HepG2 (cell line): ENCODE data around the gene TBC1D4. TPM values are rescaled to one million over a fixed set of nuclear protein-coding genes. Genes with fewer than 3 reads are reported as not detected.

Source experiments
- ATAC-seq: fragments of 200-7000 bp; cut with Tn5 transposase; 3 replicates; pipeline ENCODE4 v1.9.1; 2020; ENCODE audit warnings: mild to moderate bottlenecking, moderate library complexity
- BruUV-seq: library from RNA; stranded (reverse); fragments of 400-500 nt; replicated peaks from 2 replicates; lab custom pipeline; 2021; lab: Mats Ljungman, UMichigan
- CTCF ChIA-PET: fragments of 300-600 bp; formaldehyde crosslinking; extraction: SDS; loops from one replicate; lab custom pipeline; 2021; ENCODE audit warnings: low total read pairs, inconsistent platforms, low intra/inter-chr PET ratio; lab: Yijun Ruan, JAX
- POLR2A ChIA-PET: fragments of 350-600 bp; sonication (Branson Sonifier 250); formaldehyde crosslinking; loops from one replicate; lab custom pipeline; 2020; ENCODE audit warnings: antibody characterized with exemption, inconsistent platforms; lab: Yijun Ruan, JAX
- DNase-seq: peaks from one replicate; pipeline ENCODE4 v3.0.0-alpha.2; 2015; ENCODE audit warnings: low spot score
- FAIRE-seq: peaks from 3 replicates; lab custom pipeline; 2011; peaks lifted over from hg19 to GRCh38; lab: Jason Lieb, UNC
- H2AFZ ChIP-seq: one replicate; pipeline ENCODE4 v1.6.1; 2011; ENCODE audit warnings: low read length, inconsistent platforms
- H3K27ac ChIP-seq: fragments of 300-600 bp; 3 replicates; pipeline ENCODE4 v1.8.0; 2011; ENCODE audit warnings: mixed run types, mild to moderate bottlenecking, mixed read lengths, low read length, inconsistent platforms; ENCODE audit not compliant: insufficient read depth; ENCODE audit errors: extremely low read length
- H3K27me3 ChIP-seq, 2 experiments: fragments of 200-600 bp in 1 of 2; 2 replicates in 1 of 2; 3 replicates in 1 of 2; pipeline versions ENCODE4 v1.6.0 to v1.8.0; 2011; ENCODE audit warnings: low read length in 2 of 2, mild to moderate bottlenecking in 2 of 2, moderate library complexity in 2 of 2, inconsistent platforms in 1 of 2; ENCODE audit not compliant: insufficient read depth in 2 of 2, control insufficient read depth in 1 of 2
- H3K36me3 ChIP-seq, 2 experiments: fragments of 200-600 bp in 1 of 2; replicated peaks in 1 of 2; 2 replicates in 1 of 2; 3 replicates in 1 of 2; pipeline versions ENCODE4 v1.5.1 to v1.8.0; 2011; ENCODE audit warnings: low read length in 2 of 2, inconsistent platforms in 1 of 2; ENCODE audit not compliant: insufficient read depth in 2 of 2, control insufficient read depth in 1 of 2
- H3K4me1 ChIP-seq: 2 replicates; pipeline ENCODE4 v1.5.1; 2012; ENCODE audit warnings: low read length, inconsistent platforms; ENCODE audit not compliant: insufficient read depth
- H3K4me2 ChIP-seq: 2 replicates; pipeline ENCODE4 v1.6.0; 2011; ENCODE audit warnings: low read depth, low read length, inconsistent platforms
- H3K4me3 ChIP-seq, 3 experiments: fragments of 200-600 bp in 1 of 3; sonication (generic), shearing (Covaris generic) in 1 of 3; replicated peaks in 1 of 3; 2 replicates each; pipeline ENCODE4 v1.5.1; 2011 to 2016; ENCODE audit warnings: low read length in 3 of 3, inconsistent platforms in 2 of 3, low read depth in 2 of 3, mild to moderate bottlenecking in 2 of 3, control low read depth in 1 of 3, mixed read lengths in 1 of 3; ENCODE audit not compliant: insufficient read depth in 1 of 3
- H3K79me2 ChIP-seq: one replicate; pipeline ENCODE4 v1.6.1; 2011; ENCODE audit warnings: low read length, inconsistent platforms; ENCODE audit not compliant: insufficient read depth
- H3K9ac ChIP-seq: 2 replicates; pipeline ENCODE4 v1.6.0; 2011; ENCODE audit warnings: mild to moderate bottlenecking, low read depth, low read length, inconsistent platforms; ENCODE audit not compliant: insufficient read depth
- H3K9me3 ChIP-seq: 2 replicates; pipeline ENCODE4 v1.5.1; 2012; ENCODE audit warnings: mild to moderate bottlenecking, low read length
- H4K20me1 ChIP-seq: 2 replicates; pipeline ENCODE4 v1.6.0; 2011; ENCODE audit warnings: inconsistent platforms, mild to moderate bottlenecking, low read length, moderate library complexity; ENCODE audit not compliant: insufficient read depth
- DPF2 ChIP-seq: sonication (generic); formaldehyde crosslinking; IDR thresholded peaks from 2 replicates; pipeline ENCODE4 v1.4.0; 2020; ENCODE audit warnings: mild to moderate bottlenecking, low read depth, missing genetic modification reagents, borderline replicate concordance
- FOXK1 ChIP-seq: sonication (generic); formaldehyde crosslinking; IDR thresholded peaks from 2 replicates; pipeline ENCODE4 v1.4.0; 2020; ENCODE audit warnings: low read depth, missing genetic modification reagents, borderline replicate concordance
- GFI1 ChIP-seq: sonication (generic); formaldehyde crosslinking; IDR thresholded peaks from 2 replicates; pipeline ENCODE4 v1.5.0; 2020; ENCODE audit warnings: missing genetic modification reagents, mild to moderate bottlenecking, borderline replicate concordance
- IRF1 ChIP-seq: sonication (generic); formaldehyde crosslinking; IDR thresholded peaks from 2 replicates; pipeline ENCODE4 v1.4.0; 2020; ENCODE audit warnings: low read depth, mild to moderate bottlenecking, missing genetic modification reagents
- LCORL ChIP-seq, 2 experiments: fragments of 450-650 bp in 1 of 2; sonication (generic) in 1 of 2; formaldehyde crosslinking in 1 of 2; IDR thresholded peaks; 2 replicates each; pipeline versions ENCODE4 v1.5.0 to v1.6.1; 2017 to 2020; ENCODE audit warnings: antibody characterized with exemption in 1 of 2, missing genetic modification reagents in 1 of 2
- MED1 ChIP-seq: sonication (generic); formaldehyde crosslinking; IDR thresholded peaks from 2 replicates; pipeline ENCODE4 v1.4.0; 2020; ENCODE audit warnings: missing genetic modification reagents
- NR2F6 ChIP-seq, 2 experiments: IDR thresholded peaks; 2 replicates each; pipeline ENCODE4 v1.6.1; 2016; ENCODE audit warnings: antibody characterized with exemption in 1 of 2, mild to moderate bottlenecking in 1 of 2
- PPARG ChIP-seq: conservative IDR thresholded peaks from 2 replicates; pipeline ENCODE4 v1.6.1; 2016; ENCODE audit warnings: missing biosample characterization, missing genetic modification reagents
- SAP130 ChIP-seq: IDR thresholded peaks from 2 replicates; pipeline ENCODE4 v1.6.1; 2016; ENCODE audit warnings: low read depth
- TBX2 ChIP-seq: sonication (generic); formaldehyde crosslinking; IDR thresholded peaks from 2 replicates; pipeline ENCODE4 v1.5.0; 2020; ENCODE audit warnings: missing genetic modification reagents, mild to moderate bottlenecking, borderline replicate concordance
- THRA ChIP-seq: sonication (generic); formaldehyde crosslinking; IDR thresholded peaks from 2 replicates; pipeline ENCODE4 v1.4.0; 2020; ENCODE audit warnings: missing genetic modification reagents, borderline replicate concordance
- ZBTB33 ChIP-seq: sonication (generic); formaldehyde crosslinking; IDR thresholded peaks from 2 replicates; pipeline ENCODE4 v1.4.0; 2020; ENCODE audit warnings: missing genetic modification reagents
- WGBS: methylation state at CpG from one replicate; pipeline ENCODE4 v1.1.6; 2017; ENCODE audit warnings: low lambda C conversion rate; 5-methylcytosine and 5-hydroxymethylcytosine counted together
- in situ Hi-C: cut with HindIII; loops from 2 replicates; pipeline ENCODE4 v1.10.0; 2017; ENCODE audit warnings: low pct_unique_long_range_greater_than_20kb; ENCODE audit not compliant: extremely low pct_ligation_motif_present
- intact Hi-C: fragments of 100-400 bp; cut with micrococcal nuclease; formaldehyde crosslinking; loops from one replicate; pipeline ENCODE4 v1.10.0; 2022; ENCODE audit not compliant: unreplicated experiment
- polyA plus RNA-seq, 8 experiments: library from polyadenylated mRNA; depleted of rRNA in 3 of 8; stranded (reverse) in 7 of 8; unstranded in 1 of 8; fragments of >200 nt; fragmentation: Illumina TruSeq in 4 of 8; extraction: Trizol in 4 of 8; gene quantifications; 2 replicates each; pipeline versions ENCODE4 v1.2.1 to v1.2.3, GENCODE V29; 2011 to 2016; ENCODE audit warnings: low read depth in 4 of 8, missing spikeins in 1 of 8, mixed read lengths in 1 of 8; ENCODE audit not compliant: insufficient read depth in 1 of 8
- total RNA-seq, 5 experiments: library from RNA; depleted of rRNA; stranded (reverse); fragments of >200 nt; fragmentation: Illumina TruSeq; extraction: Trizol; gene quantifications; 2 replicates each; pipeline ENCODE4 v1.2.3, GENCODE V29; 2016; ENCODE audit warnings: low read depth in 1 of 5
- TF ChIP-seq, protein P1 (sequence below): sonication (generic); formaldehyde crosslinking; IDR thresholded peaks from 2 replicates; pipeline ENCODE4 v1.8.1; 2023; ENCODE audit warnings: mild to moderate bottlenecking, moderate library complexity, missing genetic modification reagents
- TF ChIP-seq, protein P2 (sequence below): sonication (generic); formaldehyde crosslinking; conservative IDR thresholded peaks from 2 replicates; pipeline ENCODE4 v1.4.0; 2020; ENCODE audit warnings: mild to moderate bottlenecking, missing genetic modification reagents, moderate library complexity

The TBC1D4 gene
- total and polyA plus RNA-seq, 2 of the 13 experiments (the other 11 are each of a cell fraction or from before 2014, with no cell fraction given), result 35.9 to 64.4 TPM

- Histone ChIP-seq H3K27me3 (no peaks in the 10 kb centered on the region; a peak in 2 of 5 replicates), H3K27ac (peak overlapping the region; percentile 91), H3K4me1 (peaks cover 51% of the 10 kb centered on the region), H3K9ac (peak overlapping the region; percentile 84), H2AFZ (no peak overlapping the region), H3K36me3 (no peaks in the 10 kb centered on the region; a peak in 1 of 5 replicates), H3K79me2 (peaks cover 77% of the 10 kb centered on the region), H3K4me3 (peak overlapping the region; percentile 92 to 94 (median 93); a peak in 5 of 6 replicates), H3K9me3 (no peaks in the 10 kb centered on the region), H4K20me1 (peaks cover 40% of the 10 kb centered on the region), H3K4me2 (peak overlapping the region; percentile 99)
- DNase-seq (peak; percentile 85), FAIRE-seq (no peak), ATAC-seq (peak; percentile 11; the same call in 2 of the 3 replicates)
- ChIA-PET POLR2A (interaction anchor here (1.2 to 5.1 kb wide), 2 partner anchors 8 to 19 kb away, joined by 3 to 52 read pairs; no protein-coding TSS in a partner anchor), CTCF (no interaction called here)
- BruUV-seq, result no TSS peak
- intact Hi-C loops (loop anchor here (1.0 to 5.0 kb wide), 3 partner anchors 10 to 36 kb away; no protein-coding TSS in a partner anchor), in situ Hi-C loops (no loop called here)
- WGBS, result 4% methylated on average over 4 of the region's 4 CpGs
- TF ChIP-seq IRF1 (CRISPR knock-in tag) (no peak), LCORL (IDR thresholded peaks at IDR 0.05) (no peak), LCORL (CRISPR knock-in tag; IDR thresholded peaks at IDR 0.05) (0 out of 2 replicates have a peak, but pooled peaks have one; percentile 24), MED1 (peak; percentile 49; the same call in 1 of the 2 replicates), THRA (CRISPR knock-in tag) (peak; percentile 41; the same call in 1 of the 2 replicates), GFI1 (CRISPR knock-in tag) (peak; percentile 37; the same call in 1 of the 2 replicates), FOXK1 (CRISPR knock-in tag) (peak; percentile 24; the same call in 1 of the 2 replicates), PPARG (CRISPR knock-in tag) (0 out of 2 replicates have a peak, but pooled peaks have one; percentile 31), ZBTB33 (CRISPR knock-in tag) (no peak), NR2F6 (IDR thresholded peaks at IDR 0.05) (peak; percentile 64), NR2F6 (CRISPR knock-in tag; IDR thresholded peaks at IDR 0.05) (no peak), SAP130 (CRISPR knock-in tag) (peak; percentile 88), DPF2 (CRISPR knock-in tag) (0 out of 2 replicates have a peak, but pooled peaks have one; percentile 56), TBX2 (CRISPR knock-in tag) (peak; percentile 78)
- TF ChIP-seq, protein P1, sequence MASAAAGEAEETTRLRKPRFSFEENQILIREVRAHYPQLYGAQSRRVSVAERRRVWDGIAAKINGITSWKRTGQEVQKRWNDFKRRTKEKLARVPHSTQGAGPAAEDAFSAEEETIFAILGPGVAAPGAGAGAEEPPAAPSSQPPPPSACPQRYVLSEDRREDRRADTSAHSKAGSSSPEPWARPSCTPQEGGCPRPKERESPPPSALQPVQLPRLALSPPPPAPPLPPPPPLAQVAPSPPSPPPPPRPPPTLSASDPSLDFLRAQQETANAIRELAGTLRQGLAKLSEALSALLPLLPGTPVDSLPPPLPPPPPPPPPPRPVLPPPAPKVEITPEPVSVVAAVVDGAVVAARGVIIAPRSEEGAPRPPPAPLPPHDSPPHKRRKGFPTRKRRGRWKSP (CRISPR knock-in tag), result peak; percentile 55; the same call in 1 of the 2 replicates
- TF ChIP-seq, protein P2, sequence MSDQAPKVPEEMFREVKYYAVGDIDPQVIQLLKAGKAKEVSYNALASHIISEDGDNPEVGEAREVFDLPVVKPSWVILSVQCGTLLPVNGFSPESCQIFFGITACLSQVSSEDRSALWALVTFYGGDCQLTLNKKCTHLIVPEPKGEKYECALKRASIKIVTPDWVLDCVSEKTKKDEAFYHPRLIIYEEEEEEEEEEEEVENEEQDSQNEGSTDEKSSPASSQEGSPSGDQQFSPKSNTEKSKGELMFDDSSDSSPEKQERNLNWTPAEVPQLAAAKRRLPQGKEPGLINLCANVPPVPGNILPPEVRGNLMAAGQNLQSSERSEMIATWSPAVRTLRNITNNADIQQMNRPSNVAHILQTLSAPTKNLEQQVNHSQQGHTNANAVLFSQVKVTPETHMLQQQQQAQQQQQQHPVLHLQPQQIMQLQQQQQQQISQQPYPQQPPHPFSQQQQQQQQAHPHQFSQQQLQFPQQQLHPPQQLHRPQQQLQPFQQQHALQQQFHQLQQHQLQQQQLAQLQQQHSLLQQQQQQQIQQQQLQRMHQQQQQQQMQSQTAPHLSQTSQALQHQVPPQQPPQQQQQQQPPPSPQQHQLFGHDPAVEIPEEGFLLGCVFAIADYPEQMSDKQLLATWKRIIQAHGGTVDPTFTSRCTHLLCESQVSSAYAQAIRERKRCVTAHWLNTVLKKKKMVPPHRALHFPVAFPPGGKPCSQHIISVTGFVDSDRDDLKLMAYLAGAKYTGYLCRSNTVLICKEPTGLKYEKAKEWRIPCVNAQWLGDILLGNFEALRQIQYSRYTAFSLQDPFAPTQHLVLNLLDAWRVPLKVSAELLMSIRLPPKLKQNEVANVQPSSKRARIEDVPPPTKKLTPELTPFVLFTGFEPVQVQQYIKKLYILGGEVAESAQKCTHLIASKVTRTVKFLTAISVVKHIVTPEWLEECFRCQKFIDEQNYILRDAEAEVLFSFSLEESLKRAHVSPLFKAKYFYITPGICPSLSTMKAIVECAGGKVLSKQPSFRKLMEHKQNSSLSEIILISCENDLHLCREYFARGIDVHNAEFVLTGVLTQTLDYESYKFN (CRISPR knock-in tag), result peak; percentile 60
Measured at GRCh38 chr13:75478659-75479058, 3.3 kb downstream of the TBC1D4 start.
